ENCODE measurements around the gene UPF1.
"Not testable (repeated sequence)": the region's sequence is repeated elsewhere in the genome, so short reads cannot be mapped to it uniquely, and the experiment has no call there.

The UPF1 gene

DNA sequence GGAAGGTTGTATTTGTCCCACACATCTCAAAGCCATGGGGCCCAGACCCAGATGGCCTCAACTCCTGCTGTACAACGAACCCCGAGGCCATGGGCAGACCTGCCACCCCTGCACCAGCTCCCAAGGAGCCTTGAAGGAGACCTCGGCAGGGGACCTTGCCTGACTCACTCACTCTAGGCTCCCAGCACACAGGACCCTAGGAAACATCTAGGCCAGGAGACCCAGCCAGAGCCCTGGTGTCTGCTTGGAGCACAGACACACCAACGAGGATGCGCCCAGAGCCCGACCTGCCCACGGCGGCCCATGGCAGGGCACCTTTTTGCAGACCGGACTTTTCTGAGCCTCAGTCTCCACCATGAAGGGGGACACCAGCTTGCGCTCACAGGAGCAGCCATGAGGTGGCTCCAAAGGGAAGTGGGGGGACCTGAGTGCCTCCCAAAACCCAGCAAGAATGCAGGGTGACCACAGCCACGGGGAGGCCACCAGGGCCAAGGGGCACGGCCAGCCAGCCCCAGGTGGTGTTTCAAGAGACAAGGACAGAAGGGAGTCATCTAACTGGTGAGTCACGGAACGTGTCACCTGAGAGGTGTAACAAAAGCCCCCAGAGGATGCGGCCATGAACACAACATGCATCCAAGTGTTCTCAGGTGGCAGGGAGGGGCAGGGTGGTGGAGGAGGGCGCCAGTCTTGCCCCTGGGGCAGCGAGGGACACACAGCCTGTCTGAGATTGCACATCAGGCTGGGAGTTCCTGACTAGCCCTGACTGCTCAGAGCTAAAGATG lies 69.1 kb downstream of the UPF1 start:
- H3K4me1 ChIP-seq (ENCODE audit: control insufficient read depth, insufficient read depth, low read length), result peaks cover 4% of the 10 kb centered on the region
- H3K27me3 ChIP-seq (ENCODE audit: control insufficient read depth in 1 of 2, insufficient read depth in 2 of 2, low read length in 2 of 2), result peaks cover 7 to 8% of the 10 kb centered on the region in 2 donors
- peaks cover 19 to 26% of the 10 kb centered on the region in 2 donors for H3K36me3 ChIP-seq (ENCODE audit: control insufficient read depth in 2 of 2, insufficient read depth in 2 of 2, low read length in 2 of 2)
- no peak overlapping the region for H3K9ac ChIP-seq (ENCODE audit: low read length in 2 of 2)
- H3K4me3 ChIP-seq (ENCODE audit: low read length in 2 of 2), result no peak overlapping the region
- H3K27ac ChIP-seq (ENCODE audit: low read length), result no peak overlapping the region
- no peaks in the 10 kb centered on the region for H3K9me3 ChIP-seq (ENCODE audit: control insufficient read depth in 2 of 2, low read length in 2 of 2)

DNA sequence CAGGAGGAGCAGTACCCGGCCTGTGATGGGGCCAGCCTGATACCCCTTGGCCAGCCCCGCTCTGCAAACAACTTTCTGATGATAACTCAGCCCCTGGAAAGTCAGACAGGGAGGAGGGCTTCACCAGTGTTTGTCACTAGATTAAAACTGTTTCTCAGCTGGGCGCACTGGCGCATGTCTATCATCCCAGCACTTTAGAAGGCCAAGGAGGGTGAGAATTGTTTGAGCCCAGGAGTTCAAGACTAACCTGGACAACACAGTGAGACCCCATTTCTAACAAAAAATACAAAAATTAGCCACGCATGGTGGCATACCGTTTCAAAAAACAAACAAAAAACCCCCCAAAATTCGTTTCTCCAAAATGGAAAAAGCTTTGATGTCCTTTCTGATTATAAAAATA lies 69.7 kb downstream of the UPF1 start:
- H3K27me3 ChIP-seq (ENCODE audit: control insufficient read depth in 1 of 2, insufficient read depth in 2 of 2, low read length in 2 of 2), result peaks cover 4 to 8% of the 10 kb centered on the region in 2 donors
- no peak overlapping the region for H3K9ac ChIP-seq (ENCODE audit: low read length in 2 of 2)
- H3K4me1 ChIP-seq (ENCODE audit: control insufficient read depth, insufficient read depth, low read length), result peaks cover 2% of the 10 kb centered on the region
- H3K36me3 ChIP-seq (ENCODE audit: control insufficient read depth in 2 of 2, insufficient read depth in 2 of 2, low read length in 2 of 2), result peaks cover 25 to 30% of the 10 kb centered on the region in 2 donors
- H3K4me3 ChIP-seq (ENCODE audit: low read length in 2 of 2), result no peak overlapping the region
- H3K27ac ChIP-seq (ENCODE audit: low read length), result no peak overlapping the region
- no peaks in the 10 kb centered on the region for H3K9me3 ChIP-seq (ENCODE audit: control insufficient read depth in 2 of 2, low read length in 2 of 2)

DNA sequence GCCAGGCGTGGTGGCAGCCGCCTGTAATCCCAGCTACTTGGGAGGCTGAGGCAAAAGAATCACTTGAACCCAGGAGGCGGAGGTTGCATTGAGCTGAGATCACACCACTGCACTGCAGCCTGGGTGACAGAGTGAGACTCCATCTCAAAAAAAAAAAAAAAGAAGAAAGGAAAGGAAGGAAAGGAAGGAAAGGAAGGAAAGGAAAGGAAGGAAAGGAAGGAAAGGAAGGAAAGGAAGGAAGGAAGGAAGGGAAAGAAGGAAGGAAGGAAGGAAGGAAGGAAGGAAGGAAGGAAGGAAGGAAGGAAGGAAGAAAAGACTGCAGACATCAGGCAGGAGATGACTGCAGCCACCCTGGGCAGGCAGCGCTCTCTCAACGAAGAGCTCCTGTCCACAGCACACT lies 70.8 kb downstream of the UPF1 start:
- not testable (repeated sequence) for H3K9me3 ChIP-seq (ENCODE audit: control insufficient read depth in 2 of 2, low read length in 2 of 2); H3K4me1 ChIP-seq (ENCODE audit: control insufficient read depth, insufficient read depth, low read length); H3K9ac ChIP-seq (ENCODE audit: low read length in 2 of 2); H3K4me3 ChIP-seq (ENCODE audit: low read length in 2 of 2); H3K27ac ChIP-seq (ENCODE audit: low read length); H3K27me3 ChIP-seq (ENCODE audit: control insufficient read depth in 1 of 2, insufficient read depth in 2 of 2, low read length in 2 of 2)
- H3K36me3 ChIP-seq (ENCODE audit: control insufficient read depth in 2 of 2, insufficient read depth in 2 of 2, low read length in 2 of 2), result peaks cover 29 to 32% of the 10 kb centered on the region in 2 donors

DNA sequence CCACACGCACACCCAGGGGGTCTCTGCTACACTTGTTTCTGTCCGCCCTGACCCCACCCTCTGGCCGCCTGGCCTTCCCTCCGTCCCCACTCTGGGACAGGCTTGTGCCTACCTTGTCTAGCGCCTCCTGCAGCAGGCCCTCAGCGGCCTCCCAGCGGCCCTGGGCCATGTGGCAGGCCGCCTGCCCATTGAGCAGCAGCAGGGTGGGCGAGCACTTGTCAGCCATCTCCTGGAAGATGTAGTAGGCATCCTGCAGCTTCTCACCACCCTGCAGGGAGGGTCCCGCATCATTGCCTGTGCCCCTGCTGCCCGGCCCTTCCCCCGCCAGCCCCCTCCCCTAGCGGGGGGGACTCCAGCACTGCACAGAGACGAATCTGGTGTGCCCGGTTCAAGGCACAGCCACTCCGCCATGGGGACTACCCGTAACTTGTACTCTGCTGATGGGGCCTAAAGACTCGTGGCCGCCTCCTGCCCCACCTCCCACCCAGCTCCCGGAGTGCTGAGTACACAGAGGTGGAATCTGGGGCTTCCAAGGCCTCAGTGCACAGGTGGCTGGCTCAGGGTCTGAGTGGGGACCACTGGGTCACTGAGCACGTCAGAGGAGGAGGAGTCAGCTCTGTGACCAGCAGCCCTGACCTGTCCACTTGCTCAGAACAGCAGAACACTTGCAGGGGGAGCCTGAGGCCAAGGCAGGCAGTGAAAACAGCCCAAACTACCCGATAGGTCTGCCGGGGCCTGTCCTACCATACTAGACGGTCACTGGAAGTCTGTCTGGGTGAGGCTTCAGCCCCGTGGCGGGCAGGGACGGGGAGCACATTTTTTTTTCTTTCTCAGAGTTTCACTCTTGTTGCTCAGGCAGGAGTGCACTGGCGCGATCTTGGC lies 71.6 kb downstream of the UPF1 start:
- Histone ChIP-seq H3K36me3 (ENCODE audit: control insufficient read depth in 2 of 2, insufficient read depth in 2 of 2, low read length in 2 of 2) (peaks cover 29 to 34% of the 10 kb centered on the region in 2 donors), H3K27me3 (ENCODE audit: control insufficient read depth in 1 of 2, insufficient read depth in 2 of 2, low read length in 2 of 2) (no peaks in the 10 kb centered on the region), H3K9me3 (ENCODE audit: control insufficient read depth in 2 of 2, low read length in 2 of 2) (no peaks in the 10 kb centered on the region), H3K4me3 (ENCODE audit: low read length in 2 of 2) (no peak overlapping the region), H3K27ac (ENCODE audit: low read length) (no peak overlapping the region), H3K9ac (ENCODE audit: low read length in 2 of 2) (no peak overlapping the region), H3K4me1 (ENCODE audit: control insufficient read depth, insufficient read depth, low read length) (no peaks in the 10 kb centered on the region)

DNA sequence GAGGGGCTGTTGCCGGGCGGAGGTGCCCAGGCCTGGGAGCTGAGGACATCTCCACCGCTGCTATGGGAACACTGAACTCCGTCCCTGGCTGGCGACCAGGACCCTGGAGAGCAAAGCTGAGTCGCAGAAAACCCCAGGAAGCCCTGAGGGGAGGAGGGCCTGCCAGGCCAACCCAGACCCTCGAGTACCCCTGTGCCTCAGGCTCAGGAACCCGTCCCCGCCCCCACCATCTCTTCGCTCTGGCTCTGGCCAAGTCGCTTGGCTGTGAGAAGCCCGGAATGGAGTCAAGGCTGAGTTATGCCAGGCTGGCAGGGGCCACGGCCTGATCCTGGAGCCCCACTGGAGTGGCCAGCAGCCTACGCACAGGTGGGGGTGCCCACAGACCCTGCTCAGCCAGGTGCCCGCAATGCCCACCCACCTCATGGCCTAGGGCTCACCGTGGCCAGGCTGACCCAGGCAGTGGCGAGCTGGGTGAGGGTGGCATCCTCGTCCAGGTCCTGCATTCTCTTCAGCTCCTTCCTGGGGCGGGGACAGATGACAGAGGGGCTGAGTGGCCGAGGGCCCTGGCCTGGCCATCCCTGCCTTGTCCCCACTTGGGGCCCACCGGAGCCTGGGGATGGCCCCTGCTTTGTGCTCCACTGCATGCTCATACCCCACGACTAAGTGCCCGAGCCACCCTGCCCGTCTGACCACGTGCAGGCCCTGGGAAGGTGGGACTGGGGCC lies 72.7 kb downstream of the UPF1 start:
- Histone ChIP-seq H3K9me3 (ENCODE audit: control insufficient read depth in 2 of 2, low read length in 2 of 2) (no peaks in the 10 kb centered on the region), H3K36me3 (ENCODE audit: control insufficient read depth in 2 of 2, insufficient read depth in 2 of 2, low read length in 2 of 2) (peaks cover 33 to 34% of the 10 kb centered on the region in 2 donors), H3K9ac (ENCODE audit: low read length in 2 of 2) (no peak overlapping the region), H3K4me1 (ENCODE audit: control insufficient read depth, insufficient read depth, low read length) (no peaks in the 10 kb centered on the region), H3K4me3 (ENCODE audit: low read length in 2 of 2) (no peak overlapping the region), H3K27me3 (ENCODE audit: control insufficient read depth in 1 of 2, insufficient read depth in 2 of 2, low read length in 2 of 2) (no peaks in the 10 kb centered on the region), H3K27ac (ENCODE audit: low read length) (no peak overlapping the region)

DNA sequence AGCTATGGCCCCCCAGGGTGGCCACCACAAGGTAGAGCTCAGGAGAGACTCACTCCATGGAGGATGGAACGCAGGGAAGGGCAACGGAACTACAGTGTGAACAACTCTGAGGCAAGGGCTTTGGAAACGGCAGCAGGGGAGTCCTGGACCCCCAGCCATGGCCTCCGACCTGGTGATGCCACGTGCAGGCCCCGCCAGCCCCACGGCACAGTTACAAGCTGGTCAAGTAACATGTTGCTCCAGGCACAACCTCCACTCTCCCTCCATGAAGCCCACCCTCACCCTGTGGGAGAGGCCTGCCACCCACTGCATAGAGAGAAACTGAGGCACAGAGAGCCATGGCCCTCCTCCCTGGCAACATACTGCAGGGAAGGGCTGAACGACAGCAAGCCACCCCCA lies 73.3 kb downstream of the UPF1 start:
- Histone ChIP-seq H3K36me3 (ENCODE audit: control insufficient read depth in 2 of 2, insufficient read depth in 2 of 2, low read length in 2 of 2) (peaks cover 29 to 31% of the 10 kb centered on the region in 2 donors), H3K27ac (ENCODE audit: low read length) (no peak overlapping the region), H3K9me3 (ENCODE audit: control insufficient read depth in 2 of 2, low read length in 2 of 2) (no peaks in the 10 kb centered on the region), H3K4me3 (ENCODE audit: low read length in 2 of 2) (no peak overlapping the region), H3K4me1 (ENCODE audit: control insufficient read depth, insufficient read depth, low read length) (no peaks in the 10 kb centered on the region), H3K9ac (ENCODE audit: low read length in 2 of 2) (no peak overlapping the region), H3K27me3 (ENCODE audit: control insufficient read depth in 1 of 2, insufficient read depth in 2 of 2, low read length in 2 of 2) (no peaks in the 10 kb centered on the region)

DNA sequence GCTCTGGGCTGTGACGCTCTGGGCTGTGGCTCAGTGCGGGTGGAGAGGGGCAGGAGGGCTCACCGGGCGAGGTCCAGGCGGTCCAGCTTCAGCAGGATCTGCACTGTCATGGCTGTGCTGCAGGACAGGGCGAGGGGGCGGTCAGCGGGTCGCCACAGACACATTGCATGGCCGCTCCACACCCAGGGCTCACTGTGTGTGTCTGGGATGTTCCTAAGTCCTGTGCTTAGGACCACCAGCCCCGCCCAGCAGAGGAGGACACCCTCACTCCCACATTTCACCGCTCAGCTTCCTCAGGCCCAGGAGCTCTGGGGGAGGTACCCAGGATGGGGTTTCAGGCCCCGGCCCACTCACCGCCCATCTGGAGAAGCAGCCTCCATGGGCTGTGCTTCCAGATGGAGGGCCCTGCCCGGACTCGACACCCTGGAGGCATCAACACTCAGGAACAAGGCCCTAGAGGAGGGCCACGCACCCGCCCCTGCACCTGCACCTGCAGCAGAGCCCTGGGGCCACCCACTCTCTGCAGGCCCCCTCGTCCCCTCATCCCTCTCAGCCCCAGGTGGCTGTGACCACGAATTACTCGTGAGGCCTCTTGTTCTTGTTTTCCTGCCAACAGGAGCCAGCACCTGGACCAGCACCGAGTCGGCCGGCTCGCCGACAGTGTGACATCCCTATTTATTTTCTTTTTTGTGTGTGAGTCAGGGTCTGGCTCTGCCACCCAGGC lies 73.9 kb downstream of the UPF1 start:
- Histone ChIP-seq H3K4me1 (ENCODE audit: control insufficient read depth, insufficient read depth, low read length) (no peaks in the 10 kb centered on the region), H3K27ac (ENCODE audit: low read length) (no peak overlapping the region), H3K27me3 (ENCODE audit: control insufficient read depth in 1 of 2, insufficient read depth in 2 of 2, low read length in 2 of 2) (no peaks in the 10 kb centered on the region), H3K4me3 (ENCODE audit: low read length in 2 of 2) (no peak overlapping the region), H3K9me3 (ENCODE audit: control insufficient read depth in 2 of 2, low read length in 2 of 2) (no peaks in the 10 kb centered on the region), H3K36me3 (ENCODE audit: control insufficient read depth in 2 of 2, insufficient read depth in 2 of 2, low read length in 2 of 2) (peaks cover 24 to 27% of the 10 kb centered on the region in 2 donors), H3K9ac (ENCODE audit: low read length in 2 of 2) (no peak overlapping the region)

DNA sequence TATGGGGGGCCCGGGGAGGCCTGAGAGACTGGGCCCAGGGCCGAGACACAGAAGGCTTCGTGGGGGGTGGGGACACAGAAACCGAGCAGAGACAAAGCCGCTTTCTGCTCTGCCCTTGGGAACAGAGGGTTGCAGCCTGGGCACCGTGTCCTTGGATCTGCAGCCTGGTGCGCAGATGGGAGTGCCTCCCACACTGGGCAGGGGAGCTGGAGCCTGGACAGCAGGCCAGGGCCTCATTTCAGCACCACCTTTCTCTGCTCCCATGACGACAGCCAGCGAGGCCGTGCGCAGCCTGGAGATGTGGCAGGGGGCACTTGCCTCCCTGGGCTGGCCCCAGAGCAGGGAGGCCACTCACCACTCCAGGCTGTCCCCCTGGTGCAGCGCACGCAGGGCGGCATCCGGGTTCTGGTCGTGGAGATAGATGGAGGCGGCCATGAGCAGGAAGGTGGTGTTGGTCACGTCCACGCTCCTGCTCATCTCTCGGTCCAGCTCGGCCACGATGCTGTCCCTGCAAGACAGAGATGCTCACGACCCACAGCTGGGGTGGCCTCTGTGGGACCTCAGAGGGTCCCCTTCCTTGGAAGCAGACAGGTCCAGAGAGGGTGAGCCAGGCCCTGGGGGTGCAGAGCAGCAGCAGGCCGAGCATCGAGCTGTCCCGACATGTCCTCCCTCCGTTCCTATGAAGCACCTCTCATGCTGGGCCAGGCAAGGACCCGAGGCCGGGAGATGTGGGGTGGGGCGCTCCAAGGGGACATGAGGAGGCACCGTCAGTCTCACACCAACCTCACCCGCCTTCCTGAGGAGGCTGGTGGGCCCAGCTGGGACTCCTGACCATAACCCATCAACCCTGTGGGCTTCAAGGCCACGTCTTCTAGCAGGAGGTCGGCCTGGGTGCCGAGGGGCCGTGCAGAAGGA lies 75.1 kb downstream of the UPF1 start:
- no peak overlapping the region for H3K9ac ChIP-seq (ENCODE audit: low read length in 2 of 2)
- H3K27me3 ChIP-seq (ENCODE audit: control insufficient read depth in 1 of 2, insufficient read depth in 2 of 2, low read length in 2 of 2), result no peaks in the 10 kb centered on the region
- no peaks in the 10 kb centered on the region for H3K4me1 ChIP-seq (ENCODE audit: control insufficient read depth, insufficient read depth, low read length)
- H3K36me3 ChIP-seq (ENCODE audit: control insufficient read depth in 2 of 2, insufficient read depth in 2 of 2, low read length in 2 of 2), result peaks cover 19 to 22% of the 10 kb centered on the region in 2 donors
- no peak overlapping the region for H3K27ac ChIP-seq (ENCODE audit: low read length)
- H3K9me3 ChIP-seq (ENCODE audit: control insufficient read depth in 2 of 2, low read length in 2 of 2), result no peaks in the 10 kb centered on the region
- H3K4me3 ChIP-seq (ENCODE audit: low read length in 2 of 2), result no peak overlapping the region

DNA sequence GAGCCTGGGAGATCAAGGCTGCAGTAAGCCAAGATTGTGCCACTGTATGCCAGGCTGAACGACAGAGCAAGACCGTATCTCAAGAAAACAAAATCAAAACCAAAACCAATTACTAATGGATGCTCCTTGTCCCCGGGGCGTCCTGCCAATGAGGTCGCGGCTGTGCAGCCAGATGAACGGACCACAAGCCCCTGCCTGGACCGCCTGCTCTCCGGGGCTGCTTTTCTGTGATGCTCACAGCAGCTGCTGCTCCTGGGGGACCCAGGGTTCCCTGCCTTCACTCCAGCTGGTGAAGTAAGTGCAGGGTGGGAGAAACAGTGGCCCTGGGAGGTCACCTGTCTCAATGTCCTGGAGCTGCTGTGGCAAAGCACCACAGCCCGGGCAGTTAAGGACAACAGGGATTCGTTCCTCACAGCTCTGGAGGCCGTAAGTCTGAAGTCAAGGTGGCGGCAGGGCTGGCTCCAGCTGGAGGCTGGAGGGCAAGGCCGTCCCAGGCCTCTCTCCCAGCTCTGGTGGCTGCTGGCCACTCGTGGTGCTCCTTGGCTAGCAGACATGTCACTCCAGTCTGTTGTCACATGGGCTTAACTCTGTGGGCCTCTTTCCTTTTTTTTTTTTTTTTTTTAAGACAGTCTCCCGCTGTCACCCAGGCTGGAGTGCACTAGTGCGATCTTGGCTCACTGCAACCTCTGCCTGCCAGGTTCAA lies 77.3 kb downstream of the UPF1 start:
- Histone ChIP-seq H3K9me3 (ENCODE audit: control insufficient read depth in 2 of 2, low read length in 2 of 2) (no peaks in the 10 kb centered on the region), H3K9ac (ENCODE audit: low read length in 2 of 2) (no peak overlapping the region), H3K4me3 (ENCODE audit: low read length in 2 of 2) (no peak overlapping the region), H3K27me3 (ENCODE audit: control insufficient read depth in 1 of 2, insufficient read depth in 2 of 2, low read length in 2 of 2) (no peaks in the 10 kb centered on the region), H3K4me1 (ENCODE audit: control insufficient read depth, insufficient read depth, low read length) (no peaks in the 10 kb centered on the region), H3K36me3 (ENCODE audit: control insufficient read depth in 2 of 2, insufficient read depth in 2 of 2, low read length in 2 of 2) (peaks cover 22 to 25% of the 10 kb centered on the region in 2 donors), H3K27ac (ENCODE audit: low read length) (no peak overlapping the region)
